K562 (cell line): ENCODE data around the gene RPS19BP1. TPM values are rescaled to one million over a fixed set of nuclear protein-coding genes. Genes with fewer than 3 reads are reported as not detected.

ENCODE experiments used
- AFF1 ChIP-seq, 2 experiments: fragments of 450-650 bp; IDR thresholded peaks; 2 replicates each; pipeline ENCODE4 v1.6.1; 2018; ENCODE audit warnings: mild to moderate bottlenecking in 2 of 2, low read depth in 1 of 2; ENCODE audit not compliant: partially characterized antibody in 2 of 2
- CXXC5 ChIP-seq: fragments of 250-450 bp; sonication (Bioruptor Pico); IDR thresholded peaks from 2 replicates; pipeline ENCODE4 v1.8.0; 2022; ENCODE audit warnings: inconsistent platforms, mild to moderate bottlenecking, moderate library complexity
- FOXP4 ChIP-seq: sonication (generic); formaldehyde crosslinking; IDR thresholded peaks from 2 replicates; pipeline ENCODE4 v1.8.0; 2022; ENCODE audit warnings: mild to moderate bottlenecking, missing genetic modification reagents, borderline replicate concordance
- GATAD2B ChIP-seq: fragments of 450-650 bp; IDR thresholded peaks from 2 replicates; pipeline ENCODE4 v1.6.1; 2017; ENCODE audit warnings: mild to moderate bottlenecking, borderline replicate concordance
- GMEB1 ChIP-seq: fragments of 250-450 bp; sonication (Bioruptor Pico); IDR thresholded peaks from 2 replicates; pipeline ENCODE4 v1.4.0; 2020; ENCODE audit warnings: mild to moderate bottlenecking
- HOMEZ ChIP-seq: fragments of 250-450 bp; sonication (Bioruptor Pico); IDR thresholded peaks from 2 replicates; pipeline ENCODE4 v1.4.0; 2020; ENCODE audit warnings: mild to moderate bottlenecking, moderate library complexity
- KDM4B ChIP-seq, 2 experiments: fragments of 450-650 bp in 1 of 2; sonication (generic) in 1 of 2; IDR thresholded peaks; 2 replicates each; pipeline ENCODE4 v1.6.1; 2016 to 2017; ENCODE audit warnings: borderline replicate concordance in 2 of 2, antibody characterized with exemption in 1 of 2, low read depth in 1 of 2, mild to moderate bottlenecking in 1 of 2
- TOE1 ChIP-seq, 2 experiments: fragments of 450-650 bp in 1 of 2; sonication (generic) in 1 of 2; formaldehyde crosslinking in 1 of 2; IDR thresholded peaks; 2 replicates each; pipeline versions ENCODE4 v1.7.1 to v1.8.0; 2016 to 2022; ENCODE audit warnings: borderline replicate concordance in 2 of 2, mild to moderate bottlenecking in 2 of 2, antibody characterized with exemption in 1 of 2, inconsistent platforms in 1 of 2, low read depth in 1 of 2, missing genetic modification reagents in 1 of 2, moderate library complexity in 1 of 2
- ZZZ3 ChIP-seq: fragments of 450-650 bp; IDR thresholded peaks from 2 replicates; pipeline ENCODE4 v1.6.1; 2016; ENCODE audit warnings: antibody characterized with exemption, mild to moderate bottlenecking, moderate library complexity
- polyA plus RNA-seq, 8 experiments: library from polyadenylated mRNA; depleted of rRNA in 4 of 8; stranded (reverse) in 5 of 8; unstranded in 3 of 8; fragments of >200 nt; fragmentation: Nextera tagmentation in 2 of 8; fragmentation: Illumina TruSeq in 1 of 8; extraction: Ambion mirVana in 2 of 8; extraction: Trizol in 1 of 8; gene quantifications; 2 replicates each; pipeline versions ENCODE4 v1.2.1 to v1.2.3, GENCODE V29; 2011 to 2014; ENCODE audit warnings: inconsistent platforms in 1 of 8, missing spikeins in 1 of 8
- total RNA-seq, 7 experiments: library from RNA; depleted of rRNA in 6 of 7; stranded (reverse); fragments of >200 nt in 6 of 7; fragmentation: Illumina TruSeq in 2 of 7; extraction: Trizol in 2 of 7; gene quantifications; 2 replicates each; pipeline versions ENCODE4 v1.2.1 to v1.2.3, GENCODE V29; 2011 to 2021; ENCODE audit warnings: low replicate concordance in 1 of 7

Gene RPS19BP1
- total and polyA plus RNA-seq, 9 of the 15 experiments (the other 6 are each of a cell fraction or from before 2014, with no cell fraction given) = 3.0 to 223 (median 84.3) TPM

- TF ChIP-seq TOE1 (IDR thresholded peaks at IDR 0.05; ENCODE audit: borderline replicate concordance) = peak; percentile 91
- no peak for TF ChIP-seq TOE1 (CRISPR knock-in tag; IDR thresholded peaks at IDR 0.05; ENCODE audit: borderline replicate concordance, low read depth)
- peak in 1 of 2 experiments; percentile 41 for TF ChIP-seq AFF1 (IDR thresholded peaks at IDR 0.05; ENCODE audit: low read depth in 1 of 2, partially characterized antibody in 2 of 2)
- TF ChIP-seq HOMEZ (CRISPR knock-in tag) = no peak
- no peak for TF ChIP-seq GATAD2B
- no peak for TF ChIP-seq KDM4B (IDR thresholded peaks at IDR 0.05; ENCODE audit: borderline replicate concordance in 2 of 2, low read depth in 1 of 2)
- TF ChIP-seq ZZZ3 = 0 out of 2 replicates have a peak, but pooled peaks have one; percentile 45
- peak; percentile 44; the same call in 1 of the 2 replicates for TF ChIP-seq CXXC5 (CRISPR knock-in tag)
- 0 out of 2 replicates have a peak, but pooled peaks have one; percentile 22 for TF ChIP-seq FOXP4 (CRISPR knock-in tag)
- TF ChIP-seq GMEB1 (CRISPR knock-in tag) = no peak
Measured at GRCh38 chr22:39518996-39519680, 13.4 kb downstream of the RPS19BP1 start (continued).
